NCI-H2196 treated with DMSO at 0.1 percent for 48 hours (cell line): ENCODE results near the gene PACSIN2.
A peak's percentile ranks its signal among the peaks of the same experiment; 100 is the strongest.
"Not testable (repeated sequence)": the region's sequence is repeated elsewhere in the genome, so short reads cannot be mapped to it uniquely, and the experiment has no call there.

Experiments used
- DNase-seq: peaks from one replicate; lab custom pipeline; 2025; ENCODE audit not compliant: unreplicated experiment; lab: John Stamatoyannopoulos, UW

PACSIN2 gene

DNA sequence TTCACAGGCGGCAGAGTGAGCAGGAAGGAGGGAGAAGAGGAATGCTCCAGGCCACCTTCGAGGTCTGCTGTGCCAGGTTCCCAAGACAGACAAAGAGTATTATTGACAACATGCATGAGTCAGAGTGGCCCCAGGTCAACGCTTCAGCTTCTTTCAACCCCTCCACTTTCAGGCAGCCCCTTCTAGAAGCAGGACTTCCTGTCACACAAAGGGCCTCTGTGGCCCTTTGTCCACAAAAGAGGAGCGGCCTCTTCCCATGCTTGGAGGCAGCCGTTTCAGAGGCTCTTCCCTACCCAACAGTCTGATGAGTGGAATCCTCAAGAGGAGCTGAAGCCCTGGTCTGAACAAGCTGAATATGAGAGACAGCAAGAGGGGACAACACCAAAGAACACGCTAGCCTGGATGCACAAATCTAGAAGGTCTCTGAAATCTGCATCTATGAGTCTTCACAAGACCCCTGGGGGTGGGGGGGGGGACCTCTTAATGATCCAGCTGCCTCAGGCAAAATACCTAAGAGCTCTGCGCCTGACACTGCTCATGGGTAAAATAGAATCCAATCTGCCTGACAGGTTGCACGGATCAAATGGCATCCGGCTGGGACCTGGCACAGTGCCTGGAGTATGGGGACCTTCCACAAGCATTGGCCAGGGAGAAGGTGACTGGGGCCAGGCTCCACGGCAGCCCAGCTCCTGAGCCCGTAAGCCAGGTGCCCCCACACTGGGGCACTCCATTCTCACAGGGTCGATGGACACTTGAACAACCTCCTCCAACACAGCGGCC, 67.5 kb downstream of the PACSIN2 start:
- peak; percentile 49 for DNase-seq

GRCh38 chr22:42946546-42947198, 68.3 kb downstream of the PACSIN2 start:
- no peak for DNase-seq

- no peak for DNase-seq
Measured at GRCh38 chr22:42945736-42946135, 69.2 kb downstream of the PACSIN2 start.

GRCh38 chr22:42945027-42945426, 69.9 kb downstream of the PACSIN2 start:
- DNase-seq, result no peak

DNA sequence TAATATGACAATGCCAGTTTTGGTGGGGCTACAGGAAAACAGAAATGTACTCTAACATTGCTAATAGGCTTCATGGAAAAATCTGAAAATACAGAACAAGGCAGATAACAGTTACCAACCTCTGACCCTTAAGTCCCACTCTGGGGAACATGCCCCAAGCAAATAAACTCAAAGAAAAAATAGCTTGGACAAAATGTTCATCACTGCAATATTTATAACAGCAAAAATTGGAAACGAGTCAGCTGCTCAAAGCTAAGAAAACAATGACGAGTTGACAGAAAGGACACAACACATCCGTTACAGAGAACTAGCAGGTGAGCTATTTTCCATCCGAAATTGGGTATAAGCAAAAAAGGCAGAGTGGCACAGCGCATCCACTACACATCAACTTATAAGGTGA, 70.5 kb downstream of the PACSIN2 start:
- no peak for DNase-seq

GRCh38 chr22:42943981-42944380, 71.0 kb downstream of the PACSIN2 start:
- no peak for DNase-seq

- no peak for DNase-seq
Measured at GRCh38 chr22:42942351-42942750, 72.6 kb downstream of the PACSIN2 start.

GRCh38 chr22:42939941-42940653, 74.9 kb downstream of the PACSIN2 start:
- DNase-seq, result peak; percentile 75

DNA sequence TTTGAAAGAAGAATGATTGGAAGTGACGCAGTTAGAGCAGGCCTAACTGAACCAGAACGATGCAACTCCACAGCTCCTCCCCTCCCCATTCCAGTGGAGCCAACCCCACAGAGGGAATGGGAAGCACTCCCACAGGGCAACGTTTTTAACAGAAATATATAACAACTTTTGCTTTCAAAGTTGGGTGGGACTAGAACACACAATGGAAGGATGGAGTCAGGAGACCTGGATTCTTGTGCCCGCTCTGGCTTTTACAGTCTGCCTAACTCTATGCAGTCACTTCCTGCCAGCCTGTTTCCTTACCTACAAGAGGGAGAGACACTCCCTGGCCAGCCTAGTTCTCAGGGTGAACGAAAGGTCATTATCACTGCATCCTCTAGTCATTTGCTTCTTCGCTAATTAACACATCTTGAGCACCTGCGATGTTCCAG, 75.5 kb downstream of the PACSIN2 start:
- no peak for DNase-seq

DNA sequence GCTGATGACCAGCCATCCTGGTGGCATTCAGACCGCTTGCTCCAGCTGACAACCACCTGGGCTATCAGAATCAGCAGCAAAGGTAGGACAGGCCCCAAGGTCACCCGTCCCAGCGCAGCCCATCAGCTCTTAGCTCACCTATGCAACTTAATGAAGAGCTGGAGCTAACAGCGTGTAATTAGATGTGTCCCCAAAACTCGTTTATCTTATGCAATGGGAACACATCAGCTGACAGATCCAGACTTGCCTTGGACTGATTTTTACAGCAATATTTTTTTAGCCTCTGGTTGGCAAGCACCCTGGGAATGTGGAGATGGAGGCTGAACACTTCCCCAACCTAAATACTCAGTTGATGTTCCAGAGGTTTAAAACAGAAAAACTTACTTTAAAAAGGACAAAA, 76.0 kb downstream of the PACSIN2 start:
- DNase-seq, result no peak

DNA sequence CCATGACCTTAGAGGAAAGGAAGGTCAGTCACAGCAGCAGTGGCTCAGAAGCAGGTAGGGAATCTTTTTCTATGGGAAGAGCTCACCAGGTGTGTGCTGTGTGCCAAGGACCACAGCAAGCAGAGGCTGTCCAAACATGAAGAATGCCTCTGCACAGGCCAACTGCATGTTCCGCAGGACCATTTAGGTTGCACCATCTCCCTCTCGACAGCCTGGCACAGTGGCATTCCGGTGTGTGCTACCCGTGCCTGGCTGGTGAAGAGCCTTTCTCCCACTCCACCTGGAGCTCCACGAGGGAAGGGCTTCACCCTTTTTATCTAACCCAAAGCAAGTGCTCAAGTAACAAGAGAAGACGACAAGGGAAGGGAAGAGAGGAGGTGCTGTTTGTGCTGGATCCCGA, 76.5 kb downstream of the PACSIN2 start:
- DNase-seq, result no peak

DNA sequence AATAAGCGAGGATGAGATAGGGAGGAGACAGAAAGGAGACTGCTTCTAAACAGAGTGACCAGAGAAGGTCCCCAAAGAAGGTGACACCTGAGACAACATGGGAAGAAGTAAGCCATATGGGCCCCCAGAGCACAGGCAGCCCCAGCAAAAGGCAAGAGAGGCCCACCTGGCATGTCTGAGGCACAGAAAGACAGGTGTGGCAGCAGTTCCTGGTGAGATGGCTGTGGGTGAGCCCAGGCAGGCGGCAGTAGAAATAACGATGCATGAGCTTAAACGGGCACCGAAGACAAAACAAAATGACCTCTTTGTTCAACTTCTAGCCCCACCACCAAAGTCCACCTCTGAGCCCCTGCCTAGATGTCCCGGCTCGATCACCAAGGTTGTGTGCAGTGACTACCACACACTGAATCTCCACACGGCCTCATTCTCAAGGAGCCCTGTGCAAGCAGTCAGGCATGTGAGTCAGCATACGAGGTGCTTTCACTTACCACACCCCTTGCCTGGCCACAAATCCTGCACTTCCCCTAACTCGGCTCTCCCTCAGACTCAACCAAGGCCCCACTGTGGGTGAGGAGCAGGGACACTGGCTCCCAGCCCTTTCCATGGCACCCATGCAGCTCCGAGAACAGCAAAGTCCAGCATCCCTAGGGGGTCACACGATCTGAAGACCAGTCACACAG, 77.6 kb downstream of the PACSIN2 start:
- DNase-seq, result no peak

DNA sequence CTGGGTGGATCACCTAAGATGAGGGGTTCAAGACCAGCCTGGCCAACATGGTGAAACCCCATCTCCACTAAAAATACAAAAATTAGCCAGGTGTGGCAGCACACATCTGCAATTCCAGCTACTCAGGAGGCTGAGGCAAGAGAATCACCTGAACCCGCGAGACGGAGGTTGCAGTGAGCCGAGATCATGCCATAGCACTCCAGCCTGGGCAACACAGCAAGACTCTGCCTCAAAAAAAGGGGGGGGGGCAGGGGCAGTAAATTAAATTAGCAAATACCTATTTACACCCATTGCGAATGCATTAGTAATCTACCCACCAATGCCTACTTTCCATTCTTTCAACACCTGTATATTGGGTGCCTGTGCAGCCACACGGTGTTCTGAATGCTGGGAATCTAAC, 78.3 kb downstream of the PACSIN2 start:
- not testable (repeated sequence) for DNase-seq

DNA sequence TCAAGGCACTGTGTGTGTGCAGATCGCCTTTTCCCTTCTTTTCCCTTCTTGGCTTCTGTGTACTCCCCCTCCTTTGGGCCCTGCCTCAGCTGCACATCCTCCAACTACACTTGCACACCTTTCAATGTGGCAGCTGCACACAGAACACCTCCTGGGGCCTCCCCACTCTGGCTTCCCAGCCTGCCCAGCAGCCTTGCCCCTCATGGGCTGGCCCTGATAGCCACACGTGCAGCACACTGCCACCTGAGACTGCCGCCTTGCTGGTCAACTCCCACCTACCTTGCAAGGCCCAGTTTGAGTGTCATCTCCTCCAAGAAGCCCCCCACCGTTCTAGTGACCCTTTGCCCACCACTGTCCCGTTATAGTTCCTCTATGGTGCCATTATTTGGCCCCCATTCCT, 80.6 kb downstream of the PACSIN2 start:
- DNase-seq, result no peak

GRCh38 chr22:42933485-42934091, 81.4 kb downstream of the PACSIN2 start:
- DNase-seq, result no peak

DNA sequence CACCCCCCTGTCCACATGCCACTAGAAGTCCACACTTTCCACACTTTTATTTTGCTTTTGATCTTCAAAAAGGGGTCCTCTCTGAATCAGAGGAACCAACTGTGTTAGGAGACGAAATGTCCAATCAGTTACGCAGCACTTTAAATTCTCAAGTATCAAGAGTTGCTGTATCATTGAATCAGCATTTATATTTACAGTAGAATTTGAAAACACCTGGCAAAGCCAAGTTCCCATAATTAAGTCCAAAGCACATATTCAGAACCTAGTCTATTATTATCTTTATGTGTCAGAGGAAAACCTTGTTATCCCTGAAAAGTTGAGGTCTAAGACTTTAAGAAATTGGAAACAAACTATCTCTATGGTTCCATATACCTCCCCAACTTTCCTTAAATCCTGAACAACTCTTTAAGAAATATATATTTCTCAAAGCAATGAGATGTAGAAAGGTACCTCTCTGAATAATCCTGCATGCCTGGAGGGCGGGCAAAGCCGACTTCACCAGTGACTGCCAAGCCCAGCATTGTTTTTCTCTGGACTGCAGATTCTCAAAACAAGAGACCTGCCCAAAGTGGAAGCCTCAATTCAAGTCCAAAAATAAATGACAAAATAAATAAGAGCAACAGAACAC, 82.0 kb downstream of the PACSIN2 start:
- DNase-seq, result no peak

DNA sequence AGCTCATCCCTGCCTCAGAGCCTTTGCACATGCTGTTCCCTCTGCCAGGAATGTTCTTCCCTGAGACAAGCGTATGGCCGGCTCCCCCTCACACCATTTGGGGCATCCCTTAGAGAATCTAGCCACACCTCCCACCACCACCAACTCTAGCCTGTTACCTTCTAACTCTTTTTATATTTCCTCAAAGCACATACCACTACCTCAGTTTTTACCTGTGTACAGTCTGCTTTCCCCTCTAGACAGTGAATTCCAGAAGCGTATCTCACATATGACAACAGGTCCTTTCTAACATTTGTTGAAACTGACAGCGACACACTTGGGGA, 82.8 kb downstream of the PACSIN2 start:
- DNase-seq, result no peak

GRCh38 chr22:42931421-42932196, 83.3 kb downstream of the PACSIN2 start:
- no peak for DNase-seq

- peak; percentile 64 for DNase-seq
Measured at GRCh38 chr22:42930810-42931420, 84.0 kb downstream of the PACSIN2 start.

- no peak for DNase-seq
Measured at GRCh38 chr22:42929838-42930155, 85.2 kb downstream of the PACSIN2 start.
